ENCODE data around the gene DLG3.

DLG3 gene

DNA sequence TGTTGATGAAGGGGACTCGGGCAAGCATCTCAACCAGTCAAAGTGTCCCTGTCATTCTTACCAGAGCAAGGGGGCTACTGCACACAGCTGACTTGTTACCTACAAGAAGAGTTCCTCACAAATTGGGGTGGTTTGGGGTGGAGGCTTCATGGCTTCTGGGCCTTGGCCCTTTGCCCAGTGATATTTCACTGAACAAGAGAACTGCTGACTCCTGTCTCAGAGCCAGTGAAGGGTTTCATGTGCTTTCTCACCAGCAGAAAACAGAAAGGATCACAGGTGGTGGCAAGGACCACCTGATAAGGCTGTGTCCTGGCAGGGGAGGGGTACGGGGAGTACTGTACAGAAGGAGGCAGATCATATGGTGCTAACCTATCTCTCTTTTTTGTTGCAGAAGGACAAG lies 53.5 kb downstream of the DLG3 start:
- Histone ChIP-seq H3K4me2 (ENCODE audit: low read length) (no peak overlapping the region), H3K27me3 (ENCODE audit: low read depth, low read length) (no peaks in the 10 kb centered on the region), H3K27ac (ENCODE audit: low read length) (no peak overlapping the region), H3K4me3 (ENCODE audit: low read length) (no peak overlapping the region), H3K79me2 (ENCODE audit: low read length) (no peaks in the 10 kb centered on the region), H3K9me3 (ENCODE audit: insufficient read depth, low read length) (no peaks in the 10 kb centered on the region), H3K36me3 (replicated peaks; ENCODE audit: low read depth, low read length) (peaks cover 3% of the 10 kb centered on the region), H4K20me1 (ENCODE audit: insufficient read depth, low read length) (no peaks in the 10 kb centered on the region), H3K9ac (ENCODE audit: low read length) (no peak overlapping the region), H3K4me1 (ENCODE audit: low read length) (no peaks in the 10 kb centered on the region), H2AFZ (ENCODE audit: low read depth, low read length) (no peak overlapping the region)
- TF ChIP-seq EZH2phosphoT487 (IDR thresholded peaks at IDR 0.05; ENCODE audit: low read depth): no peak

DNA sequence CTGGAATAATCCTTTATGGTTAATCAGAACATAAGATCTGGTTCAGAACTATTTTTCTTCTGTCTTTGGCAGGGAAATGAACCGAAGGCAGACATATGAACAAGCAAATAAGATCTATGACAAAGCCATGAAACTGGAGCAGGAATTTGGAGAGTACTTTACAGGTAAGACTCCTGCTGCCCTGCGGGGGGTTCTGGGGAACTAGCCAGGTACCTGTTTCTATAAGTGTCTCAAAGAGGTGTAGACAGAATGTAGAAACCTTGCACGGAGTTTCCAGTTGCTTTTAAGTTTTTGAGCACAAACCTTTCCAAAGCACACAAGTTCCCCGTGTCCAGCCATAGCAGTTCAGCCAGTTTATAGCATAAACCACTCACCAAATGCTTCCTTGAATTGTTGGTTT lies 56.2 kb downstream of the DLG3 start:
- Histone ChIP-seq H3K9ac (ENCODE audit: low read length) (no peak overlapping the region), H3K9me3 (ENCODE audit: insufficient read depth, low read length) (no peaks in the 10 kb centered on the region), H3K27me3 (ENCODE audit: low read depth, low read length) (no peaks in the 10 kb centered on the region), H4K20me1 (ENCODE audit: insufficient read depth, low read length) (no peaks in the 10 kb centered on the region), H3K4me2 (ENCODE audit: low read length) (no peak overlapping the region), H3K4me3 (ENCODE audit: low read length) (no peak overlapping the region), H3K79me2 (ENCODE audit: low read length) (no peaks in the 10 kb centered on the region), H3K36me3 (replicated peaks; ENCODE audit: low read depth, low read length) (peaks cover 3% of the 10 kb centered on the region), H3K27ac (ENCODE audit: low read length) (no peak overlapping the region), H3K4me1 (ENCODE audit: low read length) (no peaks in the 10 kb centered on the region), H2AFZ (ENCODE audit: low read depth, low read length) (no peak overlapping the region)
- no peak for TF ChIP-seq EZH2phosphoT487 (IDR thresholded peaks at IDR 0.05; ENCODE audit: low read depth)
- TF ChIP-seq, protein P1, sequence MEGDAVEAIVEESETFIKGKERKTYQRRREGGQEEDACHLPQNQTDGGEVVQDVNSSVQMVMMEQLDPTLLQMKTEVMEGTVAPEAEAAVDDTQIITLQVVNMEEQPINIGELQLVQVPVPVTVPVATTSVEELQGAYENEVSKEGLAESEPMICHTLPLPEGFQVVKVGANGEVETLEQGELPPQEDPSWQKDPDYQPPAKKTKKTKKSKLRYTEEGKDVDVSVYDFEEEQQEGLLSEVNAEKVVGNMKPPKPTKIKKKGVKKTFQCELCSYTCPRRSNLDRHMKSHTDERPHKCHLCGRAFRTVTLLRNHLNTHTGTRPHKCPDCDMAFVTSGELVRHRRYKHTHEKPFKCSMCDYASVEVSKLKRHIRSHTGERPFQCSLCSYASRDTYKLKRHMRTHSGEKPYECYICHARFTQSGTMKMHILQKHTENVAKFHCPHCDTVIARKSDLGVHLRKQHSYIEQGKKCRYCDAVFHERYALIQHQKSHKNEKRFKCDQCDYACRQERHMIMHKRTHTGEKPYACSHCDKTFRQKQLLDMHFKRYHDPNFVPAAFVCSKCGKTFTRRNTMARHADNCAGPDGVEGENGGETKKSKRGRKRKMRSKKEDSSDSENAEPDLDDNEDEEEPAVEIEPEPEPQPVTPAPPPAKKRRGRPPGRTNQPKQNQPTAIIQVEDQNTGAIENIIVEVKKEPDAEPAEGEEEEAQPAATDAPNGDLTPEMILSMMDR (IDR thresholded peaks at IDR 0.05; ENCODE audit: low read depth, low read length): no peak

DNA sequence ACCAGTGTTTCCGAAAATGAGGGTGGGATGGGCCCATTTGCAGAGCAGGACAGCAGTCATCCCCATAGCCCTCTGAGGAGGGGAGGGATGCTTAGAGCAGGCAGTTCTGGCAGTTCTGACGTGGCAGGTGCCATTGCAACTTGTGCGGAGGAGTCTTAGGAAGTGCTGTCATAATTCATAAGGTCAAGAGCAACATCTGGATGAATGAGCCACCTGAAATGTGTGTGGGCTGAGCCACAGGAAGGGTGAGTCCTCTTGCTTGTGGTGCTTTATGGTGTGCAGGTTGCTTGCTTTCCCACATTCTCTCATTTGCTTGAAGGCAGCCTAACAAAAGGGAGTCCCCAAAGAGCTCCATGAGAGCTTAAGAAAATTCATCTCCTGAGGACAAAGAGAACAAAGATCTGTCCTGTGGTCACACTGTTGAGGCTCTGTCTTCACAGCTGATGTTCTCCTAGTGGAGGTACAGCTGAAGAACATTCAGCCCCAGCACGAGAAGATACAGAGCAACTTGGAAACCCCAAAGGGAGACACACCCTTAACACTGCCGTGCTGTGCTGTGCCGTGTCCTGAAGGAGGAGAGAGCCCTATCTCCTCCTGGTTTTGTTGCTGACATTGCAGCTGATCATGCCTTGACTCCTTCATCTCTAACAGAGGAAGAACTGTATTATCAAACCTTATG lies 60.3 kb downstream of the DLG3 start:
- Histone ChIP-seq H3K27ac (ENCODE audit: low read length) (no peak overlapping the region), H3K79me2 (ENCODE audit: low read length) (no peaks in the 10 kb centered on the region), H3K4me3 (ENCODE audit: low read length) (no peak overlapping the region), H3K4me1 (ENCODE audit: low read length) (peaks cover 18% of the 10 kb centered on the region), H3K36me3 (replicated peaks; ENCODE audit: low read depth, low read length) (no peaks in the 10 kb centered on the region), H3K4me2 (ENCODE audit: low read length) (no peak overlapping the region), H3K9me3 (ENCODE audit: insufficient read depth, low read length) (no peaks in the 10 kb centered on the region), H3K27me3 (ENCODE audit: low read depth, low read length) (no peaks in the 10 kb centered on the region), H2AFZ (ENCODE audit: low read depth, low read length) (no peak overlapping the region), H3K9ac (ENCODE audit: low read length) (no peak overlapping the region), H4K20me1 (ENCODE audit: insufficient read depth, low read length) (no peaks in the 10 kb centered on the region)
- no peak for TF ChIP-seq EZH2phosphoT487 (IDR thresholded peaks at IDR 0.05; ENCODE audit: low read depth)
- TF ChIP-seq, protein P1 (IDR thresholded peaks at IDR 0.05; ENCODE audit: low read depth, low read length): no peak

DNA sequence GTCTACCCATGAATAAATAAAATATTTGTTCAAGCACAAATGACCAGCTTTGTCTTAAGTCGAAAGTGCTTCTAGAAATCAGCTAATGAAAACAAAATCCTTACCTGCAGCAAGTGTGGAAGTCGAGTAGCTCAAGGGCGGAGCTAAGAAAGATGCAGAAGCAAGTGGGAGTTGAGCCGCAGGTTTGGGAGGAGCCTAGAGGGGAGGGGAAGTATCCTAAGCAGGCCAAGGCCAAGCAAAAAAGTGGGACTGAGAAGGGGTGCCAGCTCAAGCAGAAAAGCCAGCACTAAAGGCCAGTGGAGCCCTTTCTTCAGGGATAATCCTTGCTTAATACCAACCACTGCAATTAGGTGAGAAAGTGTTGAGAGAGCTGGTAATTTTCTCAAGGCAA lies 60.8 kb downstream of the DLG3 start:
- no peak overlapping the region for H3K4me2 ChIP-seq (ENCODE audit: low read length)
- H3K27ac ChIP-seq (ENCODE audit: low read length): no peak overlapping the region
- no peaks in the 10 kb centered on the region for H3K9me3 ChIP-seq (ENCODE audit: insufficient read depth, low read length)
- no peaks in the 10 kb centered on the region for H3K79me2 ChIP-seq (ENCODE audit: low read length)
- H3K4me3 ChIP-seq (ENCODE audit: low read length): no peak overlapping the region
- H3K9ac ChIP-seq (ENCODE audit: low read length): no peak overlapping the region
- no peaks in the 10 kb centered on the region for H4K20me1 ChIP-seq (ENCODE audit: insufficient read depth, low read length)
- no peaks in the 10 kb centered on the region for H3K36me3 ChIP-seq (replicated peaks; ENCODE audit: low read depth, low read length)
- peaks cover 18% of the 10 kb centered on the region for H3K4me1 ChIP-seq (ENCODE audit: low read length)
- no peak overlapping the region for H2AFZ ChIP-seq (ENCODE audit: low read depth, low read length)
- H3K27me3 ChIP-seq (ENCODE audit: low read depth, low read length): no peaks in the 10 kb centered on the region
- TF ChIP-seq, protein P1 (IDR thresholded peaks at IDR 0.05; ENCODE audit: low read depth, low read length): no peak
- TF ChIP-seq EZH2phosphoT487 (IDR thresholded peaks at IDR 0.05; ENCODE audit: low read depth): no peak

Data from OCI-LY3 (cell line).